SU-DHL-6 (cell line): Measurements from ENCODE around the gene CIB4.

Experiments used
- CTCF ChIP-seq: fragments of 200-600 bp; sonication (generic); IDR thresholded peaks from one replicate; pipeline ENCODE4 v1.5.1; 2017; ENCODE audit warnings: antibody characterized with exemption, mild to moderate bottlenecking, low read length, moderate library complexity; ENCODE audit not compliant: insufficient read depth, poor library complexity, severe bottlenecking
- EZH2phosphoT487 ChIP-seq: fragments of 200-600 bp; sonication (generic), shearing (Covaris generic); conservative IDR thresholded peaks from 2 replicates; pipeline ENCODE4 v1.6.1; 2018; ENCODE audit warnings: mild to moderate bottlenecking, antibody characterized with exemption, low read length, moderate library complexity, mixed read lengths

- TF ChIP-seq CTCF (no peak), EZH2phosphoT487 (no peak)
Measured at GRCh38 chr2:26585966-26586365, 55.2 kb downstream of the CIB4 start.
